CD4-positive, alpha-beta T cell (primary cell): ENCODE data around the gene FAM174C. TPM values are rescaled to one million over a fixed set of nuclear protein-coding genes. Genes with fewer than 3 reads are reported as not detected.

ENCODE experiments used
- ATAC-seq: fragments of 200-7000 bp; cut with Tn5 transposase; one replicate; pipeline ENCODE4 v1.10.0; 2022; ENCODE audit warnings: mild to moderate bottlenecking; ENCODE audit not compliant: poor library complexity
- CTCF ChIA-PET: fragments of 350-600 bp; sonication (Branson Sonifier 250); formaldehyde crosslinking; loops from one replicate; lab custom pipeline; 2021; ENCODE audit warnings: antibody characterized with exemption, inconsistent platforms; lab: Charles Lee
- POLR2A ChIA-PET: fragments of 350-600 bp; sonication (Branson Sonifier 250); formaldehyde crosslinking; loops from one replicate; lab custom pipeline; 2021; ENCODE audit warnings: antibody characterized with exemption, inconsistent platforms; lab: Charles Lee
- DNase-seq, 14 experiments: peaks; one replicate each; pipeline ENCODE4 v3.0.0-alpha.2; 2013 to 2020; ENCODE audit warnings: mixed read lengths in 2 of 14
- H3K27ac ChIP-seq, 2 donors: one replicate each; pipeline versions ENCODE4 v1.5.1 to v1.7.0; 2013; ENCODE audit warnings: low read length in 2 of 2, low read depth in 1 of 2, mild to moderate bottlenecking in 1 of 2
- H3K27me3 ChIP-seq, 2 experiments: 1 replicate in 1 of 2; 2 replicates in 1 of 2; pipeline versions ENCODE4 v1.6.1 to v1.7.0; 2013; ENCODE audit warnings: low read length in 2 of 2, control low read depth in 1 of 2, mild to moderate bottlenecking in 1 of 2, moderate library complexity in 1 of 2; ENCODE audit not compliant: insufficient read depth in 2 of 2, control insufficient read depth in 1 of 2
- H3K36me3 ChIP-seq: one replicate; pipeline ENCODE4 v1.6.1; 2013; ENCODE audit warnings: low read length, control low read depth; ENCODE audit not compliant: insufficient read depth
- H3K4me1 ChIP-seq: one replicate; pipeline ENCODE4 v1.6.1; 2013; ENCODE audit warnings: low read length, control low read depth; ENCODE audit not compliant: insufficient read depth
- H3K4me3 ChIP-seq: one replicate; pipeline ENCODE4 v1.5.1; 2013; ENCODE audit warnings: mild to moderate bottlenecking, low read length, moderate library complexity
- H3K9me3 ChIP-seq, 2 experiments: 1 replicate in 1 of 2; 2 replicates in 1 of 2; pipeline versions ENCODE4 v1.6.1 to v1.7.0; 2013; ENCODE audit warnings: low read length in 2 of 2, mild to moderate bottlenecking in 2 of 2, control low read depth in 1 of 2, moderate library complexity in 1 of 2; ENCODE audit not compliant: control insufficient read depth in 1 of 2, insufficient read depth in 1 of 2
- H3K27ac Mint-ChIP-seq: one replicate; pipeline ENCODE4 v1.8.0; 2020; ENCODE audit warnings: mixed read lengths
- H3K27me3 Mint-ChIP-seq: one replicate; pipeline ENCODE4 v1.8.0; 2021; ENCODE audit warnings: mixed read lengths
- H3K36me3 Mint-ChIP-seq: one replicate; pipeline ENCODE4 v1.8.0; 2021; ENCODE audit warnings: low read depth, mixed read lengths
- H3K4me1 Mint-ChIP-seq: one replicate; pipeline ENCODE4 v1.8.0; 2021; ENCODE audit warnings: low read depth, mixed read lengths
- H3K4me3 Mint-ChIP-seq: one replicate; pipeline ENCODE4 v1.8.0; 2020; ENCODE audit warnings: mild to moderate bottlenecking, mixed read lengths
- H3K9me3 Mint-ChIP-seq: one replicate; pipeline ENCODE4 v1.8.0; 2020; ENCODE audit warnings: mixed read lengths
- intact Hi-C, 2 experiments: fragments of 100-400 bp; cut with DNase I in 1 of 2; cut with micrococcal nuclease in 1 of 2; formaldehyde crosslinking; loops; one replicate each; pipeline versions ENCODE4 v1.15.1 to v1.9.0; 2023 to 2025; cut with DNase I, micrococcal nuclease
- total RNA-seq, 174 experiments: library from RNA in 2 of 174; stranded (reverse) in 2 of 174; gene quantifications; one replicate each; pipeline ENCODE4 v1.2.3 and lab custom pipeline; 2021 to 2026
- TF ChIP-seq, protein P1 (sequence below): fragments of 200-600 bp; IDR thresholded peaks from one replicate; pipeline ENCODE4 v1.8.0; 2022; ENCODE audit warnings: antibody characterized with exemption, mild to moderate bottlenecking

The FAM174C gene
- total RNA-seq, 2 experiments from 2014 or later = 32.0 to 38.3 TPM

DNA sequence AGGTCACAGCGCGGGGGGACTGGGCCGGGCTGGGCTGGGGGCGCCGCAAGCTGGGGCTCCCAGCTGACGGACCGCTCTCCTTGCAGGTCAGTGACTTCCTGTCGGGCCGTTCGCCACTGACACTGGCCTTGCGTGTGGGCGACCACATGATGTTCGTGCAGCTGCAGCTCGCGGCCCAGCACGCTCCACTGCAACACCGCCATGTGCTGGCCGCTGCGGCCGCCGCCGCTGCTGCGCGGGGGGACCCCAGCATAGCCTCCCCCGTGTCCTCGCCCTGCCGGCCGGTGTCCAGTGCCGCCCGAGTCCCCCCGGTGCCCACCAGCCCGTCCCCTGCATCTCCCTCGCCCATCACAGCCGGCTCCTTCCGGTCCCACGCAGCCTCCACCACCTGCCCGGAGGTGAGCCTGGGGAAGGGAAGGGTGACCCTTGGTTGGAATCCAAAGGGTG lies 21.2 kb upstream of the FAM174C start:
- Mint-ChIP-seq H3K27me3 (no peaks in the 10 kb centered on the region), H3K4me3 (peak overlapping the region; percentile 72), H3K4me1 (peaks cover 29% of the 10 kb centered on the region), H3K9me3 (no peaks in the 10 kb centered on the region), H3K27ac (peak overlapping the region; percentile 71), H3K36me3 (peaks cover 63% of the 10 kb centered on the region)
- no peak overlapping the region for H3K4me3 ChIP-seq
- ATAC-seq (no peak), DNase-seq (no peak)
- peak overlapping the region; percentile 22 to 87 for H3K27ac ChIP-seq
- no peaks in the 10 kb centered on the region for H3K9me3 ChIP-seq
- CTCF ChIA-PET = interaction anchor here (1.8 kb wide), 1 partner anchor 10 kb away, joined by 19 read pairs; no protein-coding TSS in a partner anchor
- TF ChIP-seq, protein P1, sequence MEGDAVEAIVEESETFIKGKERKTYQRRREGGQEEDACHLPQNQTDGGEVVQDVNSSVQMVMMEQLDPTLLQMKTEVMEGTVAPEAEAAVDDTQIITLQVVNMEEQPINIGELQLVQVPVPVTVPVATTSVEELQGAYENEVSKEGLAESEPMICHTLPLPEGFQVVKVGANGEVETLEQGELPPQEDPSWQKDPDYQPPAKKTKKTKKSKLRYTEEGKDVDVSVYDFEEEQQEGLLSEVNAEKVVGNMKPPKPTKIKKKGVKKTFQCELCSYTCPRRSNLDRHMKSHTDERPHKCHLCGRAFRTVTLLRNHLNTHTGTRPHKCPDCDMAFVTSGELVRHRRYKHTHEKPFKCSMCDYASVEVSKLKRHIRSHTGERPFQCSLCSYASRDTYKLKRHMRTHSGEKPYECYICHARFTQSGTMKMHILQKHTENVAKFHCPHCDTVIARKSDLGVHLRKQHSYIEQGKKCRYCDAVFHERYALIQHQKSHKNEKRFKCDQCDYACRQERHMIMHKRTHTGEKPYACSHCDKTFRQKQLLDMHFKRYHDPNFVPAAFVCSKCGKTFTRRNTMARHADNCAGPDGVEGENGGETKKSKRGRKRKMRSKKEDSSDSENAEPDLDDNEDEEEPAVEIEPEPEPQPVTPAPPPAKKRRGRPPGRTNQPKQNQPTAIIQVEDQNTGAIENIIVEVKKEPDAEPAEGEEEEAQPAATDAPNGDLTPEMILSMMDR = no peak
- intact Hi-C loops = loop anchor here in 1 of 2 experiments (5.0 kb wide), 1 partner anchor 177 kb away; no protein-coding TSS in a partner anchor
- H3K4me1 ChIP-seq = peaks cover 79% of the 10 kb centered on the region
- H3K27me3 ChIP-seq = no peaks in the 10 kb centered on the region
- peaks cover 55% of the 10 kb centered on the region for H3K36me3 ChIP-seq
- POLR2A ChIA-PET = interaction anchor here (1.8 to 3.7 kb wide), 2 partner anchors 10 to 11 kb away, joined by 23 to 193 read pairs; partner anchors contain the start of gene CIRBP

DNA sequence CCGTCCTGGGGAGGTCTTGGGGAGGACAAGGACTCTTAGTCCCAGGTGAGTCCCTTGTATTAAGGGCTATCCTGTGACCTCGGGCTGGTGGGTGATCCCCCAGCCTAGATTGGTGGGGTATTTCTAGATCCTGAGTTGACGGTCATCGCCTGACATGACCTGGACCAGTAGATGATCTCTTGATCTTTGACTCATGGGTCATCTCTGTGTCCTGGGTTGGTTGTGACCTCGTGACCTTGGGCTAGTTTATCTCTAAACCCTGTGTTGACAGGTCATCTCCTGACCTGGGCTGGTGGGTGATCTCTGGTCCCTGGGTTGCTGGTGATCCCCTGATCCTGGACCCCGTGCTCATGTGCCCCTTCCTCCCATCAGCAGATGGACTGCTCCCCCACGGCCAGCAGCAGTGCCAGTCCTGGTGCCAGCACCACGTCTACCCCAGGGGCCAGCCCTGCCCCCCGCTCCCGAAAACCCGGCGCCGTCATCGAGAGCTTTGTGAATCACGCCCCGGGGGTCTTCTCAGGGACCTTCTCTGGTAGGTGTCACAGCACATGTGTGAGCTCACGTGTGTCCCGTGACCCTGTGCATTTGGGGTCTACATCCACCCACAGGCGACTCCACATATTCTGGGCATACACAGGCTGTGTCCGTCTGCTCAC lies 20.7 kb upstream of the FAM174C start:
- TF ChIP-seq, protein P1 = no peak
- Histone ChIP-seq H3K9me3 (no peaks in the 10 kb centered on the region), H3K27me3 (no peaks in the 10 kb centered on the region), H3K4me3 (no peak overlapping the region), H3K4me1 (peaks cover 85% of the 10 kb centered on the region), H3K36me3 (peaks cover 55% of the 10 kb centered on the region), H3K27ac (peak overlapping the region; percentile 22 to 87)
- Mint-ChIP-seq H3K36me3 (peaks cover 65% of the 10 kb centered on the region), H3K9me3 (no peaks in the 10 kb centered on the region), H3K4me1 (peaks cover 35% of the 10 kb centered on the region), H3K4me3 (peak overlapping the region; percentile 72), H3K27ac (peak overlapping the region; percentile 71), H3K27me3 (no peaks in the 10 kb centered on the region)
- CTCF ChIA-PET = interaction anchor here (1.1 to 2.4 kb wide), 2 partner anchors 10 to 12 kb away, joined by 3 to 12 read pairs; no protein-coding TSS in a partner anchor
- POLR2A ChIA-PET = interaction anchor here (3.7 to 7.1 kb wide), 2 partner anchors 10 to 14 kb away, joined by 117 to 193 read pairs; partner anchors contain the start of gene CIRBP
- intact Hi-C loops = loop anchor here in 1 of 2 experiments (5.0 kb wide), 1 partner anchor 177 kb away; no protein-coding TSS in a partner anchor
- DNase-seq (no peak), ATAC-seq (no peak)

DNA sequence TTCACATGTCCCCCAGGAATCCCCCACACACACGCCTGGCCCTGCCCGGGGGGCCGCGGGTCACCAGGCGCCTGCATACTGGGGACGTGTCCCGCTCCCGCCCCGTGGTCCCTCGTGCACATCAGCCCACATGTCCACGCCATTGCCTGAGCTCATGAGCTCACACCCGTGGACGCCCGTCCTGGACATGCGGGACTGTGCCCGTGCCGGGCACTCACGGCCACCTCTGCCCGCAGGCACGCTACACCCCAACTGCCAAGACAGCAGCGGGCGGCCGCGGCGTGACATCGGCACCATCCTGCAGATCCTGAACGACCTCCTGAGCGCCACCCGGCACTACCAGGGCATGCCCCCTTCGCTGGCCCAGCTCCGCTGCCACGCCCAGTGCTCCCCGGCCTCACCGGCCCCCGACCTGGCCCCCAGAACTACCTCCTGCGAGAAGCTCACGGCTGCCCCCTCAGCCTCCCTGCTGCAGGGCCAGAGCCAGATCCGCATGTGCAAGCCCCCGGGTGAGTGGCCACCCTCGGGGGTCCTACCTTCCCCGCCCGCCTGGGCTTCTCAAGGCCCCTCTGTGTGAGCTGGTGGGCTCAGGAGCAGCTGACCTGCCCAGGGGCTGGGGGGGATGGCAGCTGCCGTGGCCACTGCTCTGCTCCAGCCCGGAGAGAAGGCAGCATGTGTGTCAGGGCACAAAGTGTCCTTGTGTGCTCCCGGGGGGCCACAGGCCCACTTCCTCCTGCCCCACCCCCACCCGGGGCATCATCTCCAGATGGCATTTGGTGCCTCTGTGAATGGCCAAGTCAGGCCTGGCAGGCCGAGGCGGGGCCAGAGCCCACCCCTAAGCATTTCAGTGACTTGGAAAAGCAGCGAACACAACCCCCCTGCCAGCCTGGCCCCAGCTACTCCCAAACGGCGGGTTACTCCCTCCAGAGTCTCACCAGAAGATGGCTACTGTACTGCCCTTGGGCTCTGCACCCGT lies 19.9 kb upstream of the FAM174C start:
- no peaks in the 10 kb centered on the region for H3K27me3 ChIP-seq
- peaks cover 55% of the 10 kb centered on the region for H3K36me3 ChIP-seq
- intact Hi-C loops = no loop called here
- peak overlapping the region in 1 of 2 donors; percentile 35 for H3K27ac ChIP-seq
- CTCF ChIA-PET = interaction anchor here (1.1 to 2.4 kb wide), 2 partner anchors 11 kb away, joined by 3 to 12 read pairs; no protein-coding TSS in a partner anchor
- Mint-ChIP-seq H3K4me1 (peaks cover 39% of the 10 kb centered on the region), H3K9me3 (no peaks in the 10 kb centered on the region), H3K4me3 (peak overlapping the region; percentile 72), H3K27me3 (no peaks in the 10 kb centered on the region), H3K27ac (peak overlapping the region; percentile 71), H3K36me3 (peaks cover 66% of the 10 kb centered on the region)
- TF ChIP-seq, protein P1 = no peak
- POLR2A ChIA-PET = interaction anchor here (7.1 kb wide), 1 partner anchor 14 kb away, joined by 117 read pairs; the partner anchor contains the start of gene CIRBP
- no peak for ATAC-seq
- no peak for DNase-seq
- no peak overlapping the region for H3K4me3 ChIP-seq
- H3K4me1 ChIP-seq = peaks cover 93% of the 10 kb centered on the region
- no peaks in the 10 kb centered on the region for H3K9me3 ChIP-seq
